GM18951 (cell line): ENCODE results near the gene DNAJC7.

Experiments used
- POLR2A ChIP-seq: IDR thresholded peaks from 4 replicates; pipeline ENCODE4 v1.6.1; 2011; ENCODE audit warnings: mild to moderate bottlenecking; ENCODE audit not compliant: insufficient read length, insufficient read depth; ENCODE audit errors: extremely low read depth
- in situ Hi-C: fragments of 300-500 bp; cut with MboI; formaldehyde crosslinking; loops from one replicate; pipeline ENCODE4 v1.12.0; 2022; ENCODE audit warnings: low sequenced_read_pairs, mixed read lengths, inconsistent platforms; ENCODE audit not compliant: unreplicated experiment

Gene DNAJC7

DNA sequence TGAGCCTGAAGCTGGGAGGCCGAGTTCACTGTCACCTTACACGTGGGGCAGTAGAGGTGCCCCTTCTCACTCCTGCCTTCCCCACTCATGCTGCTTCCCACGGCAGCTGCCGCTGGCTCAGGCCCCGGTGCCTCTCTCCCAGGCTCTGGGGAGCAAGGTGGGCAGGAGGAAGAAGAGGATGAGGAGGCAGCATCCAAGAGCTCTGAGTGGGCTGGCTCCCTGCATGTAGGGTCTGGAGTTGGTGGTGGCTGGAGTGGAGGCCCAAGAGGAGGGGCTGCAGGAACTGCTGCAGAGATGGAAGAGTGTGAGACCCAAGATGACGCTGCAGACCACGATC lies 11.5 kb upstream of the DNAJC7 start:
- no peak for TF ChIP-seq POLR2A
- in situ Hi-C loops = loop anchor here (10.0 kb wide), 1 partner anchor 86 kb away; the partner anchor contains the start of gene DHX58

DNA sequence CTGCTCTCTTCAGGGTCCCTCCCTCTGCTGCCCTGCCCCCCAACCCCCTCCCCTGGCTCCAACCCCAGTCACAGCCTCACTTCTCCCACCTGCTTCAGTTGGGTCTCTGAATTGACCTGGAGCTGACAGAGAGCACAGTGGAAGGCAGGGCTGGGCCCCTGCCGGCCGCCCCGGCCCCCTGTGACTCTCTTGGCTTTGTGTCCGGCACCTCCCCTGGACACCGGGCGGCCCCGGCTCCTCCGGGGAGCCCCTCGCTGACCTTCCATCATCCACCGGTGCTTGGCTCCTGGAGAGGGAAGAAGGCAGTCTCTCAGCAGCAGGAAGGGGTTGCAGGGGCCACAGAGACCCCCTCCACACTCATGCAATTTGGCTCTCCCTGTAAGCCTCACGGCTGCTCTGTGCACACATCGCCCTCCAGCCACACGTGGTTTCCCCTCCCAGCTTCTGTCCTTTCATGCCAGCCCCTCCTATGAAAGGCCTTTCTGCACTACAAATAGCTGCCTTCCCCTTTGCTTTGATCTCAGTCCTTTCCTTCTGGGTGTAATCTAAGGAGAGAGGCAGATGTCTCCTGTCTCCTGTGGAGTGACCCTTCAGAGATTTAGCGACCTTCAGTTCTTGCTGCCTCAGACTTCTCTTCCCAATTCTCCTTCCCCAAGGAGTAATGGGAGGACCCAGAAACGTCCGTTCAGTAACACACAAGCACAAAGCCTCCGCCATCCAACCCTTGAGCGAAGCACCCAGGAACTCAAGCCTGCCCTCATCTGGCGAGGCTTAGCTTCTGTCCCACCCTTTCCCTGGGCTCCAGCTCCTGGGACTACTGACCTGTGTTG lies 10.9 kb upstream of the DNAJC7 start:
- TF ChIP-seq POLR2A = no peak
- in situ Hi-C loops = loop anchor here (10.0 kb wide), 1 partner anchor 87 kb away; the partner anchor contains the start of gene DHX58

DNA sequence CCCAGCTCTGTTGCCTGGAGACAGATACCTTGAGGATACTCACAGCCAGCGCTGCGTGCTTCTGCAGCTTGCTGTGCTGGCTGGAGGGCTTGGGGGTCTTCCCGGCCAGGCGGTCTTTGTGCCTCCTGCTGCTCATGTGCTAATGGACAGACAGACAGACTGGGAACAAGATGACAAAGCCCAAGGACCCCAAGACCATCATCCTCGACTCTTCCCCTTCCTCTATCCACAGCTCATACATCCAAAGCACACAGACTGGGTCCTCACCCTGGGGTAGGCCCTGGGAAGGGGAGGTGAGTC lies 10.3 kb upstream of the DNAJC7 start:
- TF ChIP-seq POLR2A = no peak
- in situ Hi-C loops = loop anchor here (10.0 kb wide), 1 partner anchor 87 kb away; the partner anchor contains the start of gene DHX58

DNA sequence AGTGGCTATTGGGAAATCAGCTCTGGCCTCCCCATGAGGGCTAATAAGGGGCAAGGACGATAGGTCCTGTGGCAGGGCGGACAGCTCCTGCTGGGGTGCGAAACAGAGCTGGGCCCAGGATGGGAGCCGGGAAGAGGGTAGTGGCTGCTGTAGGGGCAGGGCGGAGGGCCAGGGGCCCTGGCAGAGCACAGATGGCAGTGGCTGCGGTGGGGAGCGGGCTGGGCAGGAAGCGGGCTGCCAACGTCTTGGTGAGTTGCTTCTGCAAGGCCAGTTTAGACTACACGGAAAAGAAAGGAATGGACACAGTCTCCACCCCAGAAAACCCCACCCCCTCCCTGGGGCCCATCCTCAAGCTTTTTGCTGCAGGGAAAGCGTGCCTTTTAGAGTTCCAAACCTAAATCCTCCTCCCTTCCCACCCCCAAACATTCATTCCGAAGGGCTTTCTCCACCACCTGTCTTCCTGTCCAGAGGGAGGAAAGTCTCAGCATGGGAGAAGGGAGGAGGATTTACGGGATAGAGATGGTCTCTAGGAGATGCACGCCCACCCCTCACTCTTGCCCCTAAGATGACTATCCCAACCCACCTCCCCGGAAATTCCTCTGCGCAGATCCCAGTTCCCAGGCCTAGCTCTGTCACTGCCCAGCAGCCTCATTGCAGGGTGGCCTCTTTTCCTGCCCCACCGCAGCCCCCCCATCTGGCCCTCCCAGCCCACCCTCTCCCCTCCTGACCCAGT lies 9.8 kb upstream of the DNAJC7 start:
- in situ Hi-C loops = loop anchor here (10.0 kb wide), 1 partner anchor 88 kb away; the partner anchor contains the start of gene DHX58
- TF ChIP-seq POLR2A = no peak

DNA sequence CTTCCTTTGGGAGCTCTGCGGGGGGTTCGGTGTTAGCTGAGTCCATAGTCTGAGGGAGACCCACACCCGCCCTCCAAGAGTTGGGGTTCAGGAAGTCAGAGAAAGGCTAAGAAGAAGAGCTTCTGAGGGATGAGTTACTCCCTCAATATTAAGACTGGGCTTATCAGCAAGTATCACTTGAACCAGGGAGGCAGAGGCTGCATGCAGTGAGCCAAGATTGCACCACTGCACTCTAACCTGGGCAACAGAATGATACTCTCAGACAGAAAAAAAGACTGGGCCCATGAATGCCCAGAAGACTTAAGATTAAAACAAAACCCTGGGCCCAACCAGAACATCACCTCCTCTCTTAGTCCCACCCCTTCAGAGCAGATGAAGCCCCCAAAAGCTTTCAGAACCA lies 8.7 kb upstream of the DNAJC7 start:
- in situ Hi-C loops = loop anchor here (10.0 kb wide), 1 partner anchor 89 kb away; the partner anchor contains the start of gene DHX58
- TF ChIP-seq POLR2A = no peak

DNA sequence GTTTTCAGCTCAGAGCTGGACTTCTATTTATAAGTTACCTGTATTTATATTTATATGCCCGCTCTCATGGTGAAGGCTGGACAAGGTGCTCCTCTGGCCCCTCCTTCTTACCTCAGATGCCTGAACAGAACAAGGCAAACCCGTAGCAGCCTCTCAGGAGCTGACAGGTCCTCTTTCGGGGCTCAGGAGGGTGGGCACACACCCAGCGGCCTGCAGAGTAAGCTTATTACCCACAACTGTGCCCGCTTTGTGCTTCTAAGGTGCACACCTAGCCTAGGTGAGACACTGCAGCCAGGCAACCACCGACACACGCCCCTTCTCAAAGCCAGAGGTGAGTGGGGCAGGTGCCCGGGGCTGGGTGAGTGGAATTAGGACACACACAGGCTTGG lies 7.9 kb upstream of the DNAJC7 start:
- no peak for TF ChIP-seq POLR2A
- in situ Hi-C loops = loop anchor here (10.0 kb wide), 1 partner anchor 90 kb away; the partner anchor contains the start of gene DHX58

DNA sequence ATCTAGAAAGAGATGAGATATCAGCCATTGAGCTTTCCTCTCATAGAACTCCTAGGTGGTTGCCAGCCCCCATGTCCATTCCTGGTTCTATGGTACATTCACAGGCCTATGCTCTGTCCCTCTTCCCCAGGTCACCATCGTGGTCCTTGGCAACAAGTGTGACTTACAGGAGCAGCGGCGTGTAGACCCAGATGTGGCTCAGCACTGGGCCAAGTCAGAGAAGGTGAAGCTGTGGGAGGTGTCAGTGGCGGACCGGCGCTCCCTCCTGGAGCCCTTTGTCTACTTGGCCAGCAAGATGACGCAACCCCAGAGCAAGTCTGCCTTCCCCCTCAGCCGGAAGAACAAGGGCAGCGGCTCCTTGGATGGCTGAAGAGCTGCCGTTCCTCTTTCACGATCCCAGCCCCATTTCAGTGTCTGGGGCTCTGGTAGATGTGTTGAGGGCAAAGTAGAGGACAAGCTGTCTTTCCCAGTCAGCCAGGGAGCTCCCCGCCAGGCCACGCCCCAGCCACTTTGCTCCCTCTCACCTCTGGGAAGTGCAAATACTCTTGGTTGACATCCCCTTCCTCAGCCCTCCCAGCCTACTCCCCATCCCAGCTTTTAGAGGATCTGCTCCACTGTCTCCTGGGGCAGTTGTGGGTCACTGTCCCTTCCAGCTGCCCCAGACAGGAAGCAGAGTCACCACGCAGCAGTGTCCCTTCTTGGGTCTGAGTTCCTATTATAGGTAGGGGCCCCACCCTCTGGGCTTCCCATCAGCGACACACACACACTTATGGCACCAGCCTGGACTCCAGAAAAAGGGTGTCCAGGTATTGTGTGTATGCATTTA lies 6.5 kb upstream of the DNAJC7 start:
- TF ChIP-seq POLR2A = no peak
- in situ Hi-C loops = loop anchor here (10.0 kb wide), 1 partner anchor 91 kb away; the partner anchor contains the start of gene DHX58

DNA sequence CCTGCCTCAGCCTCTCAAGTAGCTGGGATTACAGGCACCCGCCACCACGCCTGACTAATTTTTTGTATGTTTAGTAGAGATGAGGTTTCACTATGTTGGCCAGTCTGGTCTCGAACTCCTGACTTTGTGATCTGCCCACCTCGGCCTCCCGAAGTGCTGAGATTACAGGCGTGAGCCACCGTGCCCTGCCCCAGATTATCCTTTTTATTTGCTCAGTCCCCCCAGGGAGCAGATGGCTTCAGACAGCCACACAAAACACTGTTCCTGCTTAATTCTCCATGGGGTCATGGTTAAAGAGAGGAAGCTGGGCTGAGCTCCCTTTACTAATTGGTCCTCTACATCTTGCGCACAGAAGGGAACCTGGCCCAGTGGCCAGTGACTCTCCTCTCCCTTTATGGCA lies 3.6 kb upstream of the DNAJC7 start:
- in situ Hi-C loops = loop anchor here (10.0 kb wide), 1 partner anchor 94 kb away; the partner anchor contains the start of gene DHX58

DNA sequence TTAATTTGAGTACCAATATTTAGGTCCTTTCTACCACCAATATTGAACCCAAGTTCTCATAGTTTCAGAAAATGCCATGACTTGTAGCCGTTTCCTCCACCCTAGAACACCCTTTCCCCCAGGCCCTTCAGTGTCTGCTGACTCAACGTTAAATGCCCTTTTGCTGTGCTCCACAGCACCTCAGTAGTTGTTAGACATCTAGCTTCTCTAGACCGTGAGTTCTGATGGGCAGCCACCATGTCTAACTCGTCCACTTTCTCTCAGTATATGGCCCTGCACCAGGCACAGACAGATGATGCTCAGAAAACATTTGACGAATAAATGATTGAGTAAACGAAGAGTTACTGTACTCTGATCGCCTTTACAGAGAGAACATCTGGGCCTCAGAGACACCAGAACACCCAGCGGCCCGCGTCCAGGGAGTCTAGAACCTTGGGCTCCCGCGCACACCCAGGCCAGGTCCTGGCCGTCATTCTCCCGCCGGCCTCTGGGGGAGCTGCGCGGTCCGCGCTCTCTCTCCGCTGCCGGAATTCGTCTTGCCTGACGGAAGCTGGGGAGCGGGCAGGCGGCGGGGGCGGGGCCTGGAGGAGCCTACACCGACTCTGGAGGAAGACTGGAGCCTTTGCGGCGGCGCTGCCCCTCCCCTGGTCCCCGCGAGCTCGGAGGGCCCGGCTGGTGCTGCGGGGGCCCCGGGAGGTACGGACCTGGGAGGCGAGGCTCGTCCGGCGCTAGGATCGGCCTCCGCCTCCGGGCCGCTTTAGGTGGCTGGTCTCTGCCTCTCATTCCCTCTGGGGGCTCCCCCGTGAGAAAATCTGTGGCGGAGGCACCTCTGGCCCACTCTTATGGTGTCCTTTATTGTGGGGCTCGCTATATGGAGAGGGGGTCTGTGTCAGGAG lies 2.5 kb upstream of the DNAJC7 start, which contains the start of gene NKIRAS2:
Gene NKIRAS2 (plus strand): TSS at position 582 of the 896 bp plus-strand sequence. CDS start 1,488 bp downstream, outside the sequence.
- in situ Hi-C loops = loop anchor here (10.0 kb wide), 1 partner anchor 95 kb away; the partner anchor contains the start of gene DHX58
- TF ChIP-seq POLR2A = peak; percentile 92

DNA sequence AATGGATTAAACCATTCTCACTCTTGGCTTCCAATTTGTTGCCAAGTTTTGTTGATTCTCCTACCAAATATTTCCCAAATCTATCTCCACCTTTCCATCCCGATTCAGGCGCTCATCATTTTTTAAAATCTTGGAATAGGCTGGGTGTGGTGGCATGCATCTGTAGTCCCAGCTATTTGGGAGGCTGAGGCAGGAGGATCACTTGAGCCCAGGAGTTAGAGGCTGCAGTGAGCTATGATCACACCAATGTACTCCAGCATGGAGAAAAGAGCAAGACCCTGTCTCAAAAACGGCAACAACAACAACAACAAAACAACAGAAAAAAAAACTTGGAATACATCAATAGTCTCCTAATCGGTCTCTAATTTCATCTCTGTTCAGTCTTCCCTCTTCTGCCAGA lies 1.7 kb upstream of the DNAJC7 start:
- in situ Hi-C loops = no loop called here
- no peak for TF ChIP-seq POLR2A

DNA sequence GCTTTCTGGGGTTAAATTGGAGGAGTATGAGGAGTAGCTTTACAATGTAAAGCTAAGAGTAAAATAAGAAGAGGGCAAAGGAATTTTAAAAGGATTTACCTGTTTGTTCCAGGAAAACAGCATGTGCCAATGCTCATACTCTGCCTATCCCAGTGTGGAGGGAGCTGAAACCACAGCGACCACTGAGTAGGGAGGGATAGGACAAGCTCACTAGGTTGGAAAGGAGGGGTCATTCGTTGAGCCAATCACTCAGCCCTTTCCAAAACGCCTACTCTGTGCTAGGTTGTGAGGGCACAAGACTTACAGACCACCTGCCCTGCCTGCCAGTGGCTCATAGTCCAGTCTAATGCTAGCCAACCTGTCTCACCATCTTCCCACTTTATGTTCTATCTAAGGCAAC lies 1.1 kb upstream of the DNAJC7 start:
- in situ Hi-C loops = no loop called here

DNA sequence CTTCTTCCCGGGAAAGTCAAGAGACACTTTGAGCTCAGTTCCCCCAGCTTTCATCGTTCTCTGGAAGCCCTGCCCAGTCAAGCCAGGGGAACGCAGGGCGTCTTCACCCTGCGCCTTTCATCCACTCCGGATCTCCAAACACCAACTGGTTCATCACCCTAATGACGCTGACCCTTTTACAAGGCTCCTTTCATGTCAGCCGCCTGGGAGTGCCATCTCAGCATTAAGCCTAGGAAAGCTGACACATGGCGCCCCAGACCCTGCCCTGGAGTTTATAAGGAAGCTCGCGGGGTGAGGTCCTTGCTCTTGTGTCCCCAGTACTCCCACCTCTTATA lies 594 bp upstream of the DNAJC7 start:
- in situ Hi-C loops = no loop called here
- TF ChIP-seq POLR2A = no peak

More for the DNA sequence above, 1.1 kb upstream of the DNAJC7 start:
- TF ChIP-seq POLR2A = no peak
